Stomach smooth muscle (tissue), 2 donors: Measurements from ENCODE around the gene PRIMA1.

ENCODE experiments used
- H3K27ac ChIP-seq: one replicate; pipeline ENCODE4 v1.7.0; 2013; ENCODE audit warnings: mild to moderate bottlenecking, low read length, inconsistent platforms
- H3K27me3 ChIP-seq, 2 donors: one replicate each; pipeline ENCODE4 v1.7.0; 2013; ENCODE audit warnings: low read length in 2 of 2; ENCODE audit not compliant: insufficient read depth in 2 of 2, control insufficient read depth in 1 of 2
- H3K36me3 ChIP-seq, 2 donors: one replicate each; pipeline ENCODE4 v1.7.0; 2013; ENCODE audit warnings: low read length in 2 of 2; ENCODE audit not compliant: control insufficient read depth in 2 of 2, insufficient read depth in 2 of 2
- H3K4me1 ChIP-seq: one replicate; pipeline ENCODE4 v1.7.0; 2013; ENCODE audit warnings: low read length; ENCODE audit not compliant: control insufficient read depth, insufficient read depth
- H3K4me3 ChIP-seq, 2 donors: one replicate each; pipeline ENCODE4 v1.7.0; 2013; ENCODE audit warnings: low read length in 2 of 2
- H3K9ac ChIP-seq, 2 donors: one replicate each; pipeline ENCODE4 v1.7.0; 2013; ENCODE audit warnings: low read length in 2 of 2, mild to moderate bottlenecking in 1 of 2
- H3K9me3 ChIP-seq, 2 donors: one replicate each; pipeline ENCODE4 v1.7.0; 2013; ENCODE audit warnings: low read length in 2 of 2; ENCODE audit not compliant: control insufficient read depth in 2 of 2
- donor health status: healthy.
- donor health status: Pancreatic carcinoma.

PRIMA1 gene

GRCh38 chr14:93780813-93781400, 7.4 kb downstream of the PRIMA1 start:
- Histone ChIP-seq H3K9me3 (no peaks in the 10 kb centered on the region), H3K9ac (no peak overlapping the region), H3K27ac (peak overlapping the region; percentile 46), H3K4me1 (peaks cover 51% of the 10 kb centered on the region), H3K27me3 (no peaks in the 10 kb centered on the region), H3K36me3 (peaks cover 4 to 19% of the 10 kb centered on the region in 2 donors), H3K4me3 (no peak overlapping the region)

GRCh38 chr14:93778856-93779629, 9.2 kb downstream of the PRIMA1 start:
- no peaks in the 10 kb centered on the region for H3K9me3 ChIP-seq
- peaks cover 48% of the 10 kb centered on the region for H3K4me1 ChIP-seq
- H3K27me3 ChIP-seq, result no peaks in the 10 kb centered on the region
- H3K9ac ChIP-seq, result no peak overlapping the region
- no peak overlapping the region for H3K4me3 ChIP-seq
- H3K27ac ChIP-seq, result peak overlapping the region; percentile 46
- H3K36me3 ChIP-seq, result peaks cover 4 to 29% of the 10 kb centered on the region in 2 donors

GRCh38 chr14:93778453-93778852, 9.8 kb downstream of the PRIMA1 start:
- H3K9ac ChIP-seq, result no peak overlapping the region
- no peaks in the 10 kb centered on the region for H3K27me3 ChIP-seq
- H3K27ac ChIP-seq, result peak overlapping the region; percentile 18
- H3K9me3 ChIP-seq, result no peaks in the 10 kb centered on the region
- no peak overlapping the region for H3K4me3 ChIP-seq
- peaks cover 2 to 27% of the 10 kb centered on the region in 2 donors for H3K36me3 ChIP-seq
- peaks cover 48% of the 10 kb centered on the region for H3K4me1 ChIP-seq

- peaks cover 60% of the 10 kb centered on the region for H3K4me1 ChIP-seq
- peaks cover 10 to 31% of the 10 kb centered on the region in 2 donors for H3K36me3 ChIP-seq
- peak overlapping the region in 1 of 2 donors; percentile 29 for H3K4me3 ChIP-seq
- H3K9me3 ChIP-seq, result no peaks in the 10 kb centered on the region
- peak overlapping the region in 1 of 2 donors; percentile 55 for H3K9ac ChIP-seq
- no peaks in the 10 kb centered on the region for H3K27me3 ChIP-seq
- H3K27ac ChIP-seq, result peak overlapping the region; percentile 87
Measured at GRCh38 chr14:93775744-93776143, 12.5 kb downstream of the PRIMA1 start.

- peak overlapping the region; percentile 87 for H3K27ac ChIP-seq
- H3K27me3 ChIP-seq, result no peaks in the 10 kb centered on the region
- peaks cover 15 to 32% of the 10 kb centered on the region in 2 donors for H3K36me3 ChIP-seq
- no peak overlapping the region for H3K4me3 ChIP-seq
- no peaks in the 10 kb centered on the region for H3K9me3 ChIP-seq
- no peak overlapping the region for H3K9ac ChIP-seq
- H3K4me1 ChIP-seq, result peaks cover 57% of the 10 kb centered on the region
Measured at GRCh38 chr14:93775158-93775557, 13.1 kb downstream of the PRIMA1 start.

- peaks cover 54% of the 10 kb centered on the region for H3K4me1 ChIP-seq
- H3K27ac ChIP-seq, result peak overlapping the region; percentile 82
- no peaks in the 10 kb centered on the region for H3K27me3 ChIP-seq
- H3K36me3 ChIP-seq, result peaks cover 25 to 40% of the 10 kb centered on the region in 2 donors
- no peaks in the 10 kb centered on the region for H3K9me3 ChIP-seq
- no peak overlapping the region for H3K4me3 ChIP-seq
- peak overlapping the region in 1 of 2 donors; percentile 4 for H3K9ac ChIP-seq
Measured at GRCh38 chr14:93772263-93772662, 16.0 kb downstream of the PRIMA1 start.

- Histone ChIP-seq H3K9me3 (no peaks in the 10 kb centered on the region), H3K36me3 (peaks cover 19% of the 10 kb centered on the region in 2 donors), H3K27ac (peak overlapping the region; percentile 99), H3K27me3 (no peaks in the 10 kb centered on the region), H3K4me3 (no peak overlapping the region), H3K9ac (peak overlapping the region in 1 of 2 donors; percentile 47), H3K4me1 (peaks cover 69% of the 10 kb centered on the region)
Measured at GRCh38 chr14:93765970-93766369, 22.3 kb downstream of the PRIMA1 start.

GRCh38 chr14:93765155-93765554, 23.1 kb downstream of the PRIMA1 start:
- H3K27me3 ChIP-seq, result no peaks in the 10 kb centered on the region
- H3K4me1 ChIP-seq, result peaks cover 77% of the 10 kb centered on the region
- peaks cover 11 to 16% of the 10 kb centered on the region in 2 donors for H3K36me3 ChIP-seq
- peak overlapping the region; percentile 44 to 71 for H3K9ac ChIP-seq
- no peaks in the 10 kb centered on the region for H3K9me3 ChIP-seq
- H3K27ac ChIP-seq, result peak overlapping the region; percentile 99
- H3K4me3 ChIP-seq, result peak overlapping the region; percentile 3 to 30

- peak overlapping the region; percentile 38 to 71 for H3K9ac ChIP-seq
- H3K4me1 ChIP-seq, result peaks cover 83% of the 10 kb centered on the region
- H3K27me3 ChIP-seq, result no peaks in the 10 kb centered on the region
- peak overlapping the region in 1 of 2 donors; percentile 55 for H3K4me3 ChIP-seq
- peaks cover 6 to 9% of the 10 kb centered on the region in 2 donors for H3K36me3 ChIP-seq
- H3K27ac ChIP-seq, result peak overlapping the region; percentile 99
- H3K9me3 ChIP-seq, result no peaks in the 10 kb centered on the region
Measured at GRCh38 chr14:93764211-93764659, 24.1 kb downstream of the PRIMA1 start.

- Histone ChIP-seq H3K4me3 (peak overlapping the region; percentile 35 to 44), H3K36me3 (no peaks in the 10 kb centered on the region), H3K4me1 (peaks cover 58% of the 10 kb centered on the region)
Measured at GRCh38 chr14:93759719-93760307, 28.5 kb downstream of the PRIMA1 start.

More at GRCh38 chr14:93759719-93760307, 28.5 kb downstream of the PRIMA1 start:
- Histone ChIP-seq H3K27me3 (no peaks in the 10 kb centered on the region), H3K27ac (peak overlapping the region; percentile 99), H3K9me3 (no peaks in the 10 kb centered on the region), H3K9ac (peak overlapping the region; percentile 39 to 80)
